GM18508 (cell line): ENCODE data around the gene HIF3A.
"Not testable (repeated sequence)": the region's sequence is repeated elsewhere in the genome, so short reads cannot be mapped to it uniquely, and the experiment has no call there.

Experiments used
- ATAC-seq: cut with Tn5 transposase; IDR thresholded peaks from one replicate; pipeline ENCODE4 v1.9.1; 2021; ENCODE audit warnings: moderate number of reproducible peaks; ENCODE audit not compliant: insufficient read depth, unreplicated experiment

The HIF3A gene

GRCh38 chr19:46296722-46297461 lies at the start of gene HIF3A:
Gene HIF3A (plus strand): TSS chr19:46297042. CDS start chr19:46297077, 35 bp downstream.
- ATAC-seq: no peak

- ATAC-seq: no peak
These were observed 46.6 kb upstream of the HIF3A start for GRCh38 chr19:46250076-46250735.

- no peak for ATAC-seq
These were observed 45.4 kb upstream of the HIF3A start for GRCh38 chr19:46251416-46251815.

- no peak for ATAC-seq
These were observed 42.1 kb upstream of the HIF3A start for GRCh38 chr19:46254776-46255175.

GRCh38 chr19:46256855-46257254 lies 40.0 kb upstream of the HIF3A start:
- ATAC-seq: no peak

GRCh38 chr19:46261501-46261900 lies 35.3 kb upstream of the HIF3A start:
- ATAC-seq: not testable (repeated sequence)

GRCh38 chr19:46262684-46263296 lies 34.1 kb upstream of the HIF3A start:
- ATAC-seq: not testable (repeated sequence)

GRCh38 chr19:46264801-46265200 lies 32.0 kb upstream of the HIF3A start:
- ATAC-seq: not testable (repeated sequence)

GRCh38 chr19:46265217-46265828 lies 31.5 kb upstream of the HIF3A start:
- no peak for ATAC-seq

GRCh38 chr19:46269101-46269500 lies 27.7 kb upstream of the HIF3A start:
- ATAC-seq: no peak

GRCh38 chr19:46270521-46271256 lies 26.2 kb upstream of the HIF3A start:
- no peak for ATAC-seq

- no peak for ATAC-seq
These were observed 25.2 kb upstream of the HIF3A start for GRCh38 chr19:46271481-46272197.

GRCh38 chr19:46273931-46274330 lies 22.9 kb upstream of the HIF3A start:
- ATAC-seq: not testable (repeated sequence)

GRCh38 chr19:46279177-46279576 lies 17.7 kb upstream of the HIF3A start:
- no peak for ATAC-seq

- no peak for ATAC-seq
These were observed 13.1 kb upstream of the HIF3A start for GRCh38 chr19:46283771-46284170.

GRCh38 chr19:46284635-46285034 lies 12.2 kb upstream of the HIF3A start:
- ATAC-seq: no peak

- no peak for ATAC-seq
These were observed 9.3 kb upstream of the HIF3A start for GRCh38 chr19:46287585-46287984.

GRCh38 chr19:46288896-46289588 lies 7.8 kb upstream of the HIF3A start:
- ATAC-seq: no peak
